WTC11 (cell line): ENCODE measurements around the gene USF2. TPM values are rescaled to one million over a fixed set of nuclear protein-coding genes. Genes with fewer than 3 reads are reported as not detected.

ENCODE experiments used
- ATAC-seq: fragments of 200-7000 bp; cut with Tn5 transposase; 2 replicates; pipeline ENCODE4 v1.10.0; 2021; ENCODE audit warnings: mild to moderate bottlenecking, moderate library complexity
- CTCF ChIA-PET: fragments of 300-600 bp; sonication (Branson Sonifier 250); formaldehyde crosslinking; loops from one replicate; lab custom pipeline; 2021; ENCODE audit warnings: antibody characterized with exemption; lab: Charles Lee
- POLR2A ChIA-PET: fragments of 350-600 bp; sonication (Branson Sonifier 250); formaldehyde crosslinking; loops from one replicate; lab custom pipeline; 2021; ENCODE audit warnings: antibody characterized with exemption; lab: Charles Lee
- DNase-seq: peaks from one replicate; pipeline ENCODE4 v3.0.0; 2021; ENCODE audit warnings: low spot score
- H3K27ac Mint-ChIP-seq: 2 replicates; pipeline ENCODE4 v1.8.0; 2021; ENCODE audit warnings: mixed read lengths
- H3K27me3 Mint-ChIP-seq: 2 replicates; pipeline ENCODE4 v1.8.0; 2021; ENCODE audit warnings: low read depth, mild to moderate bottlenecking, moderate library complexity, mixed read lengths
- H3K36me3 Mint-ChIP-seq: 2 replicates; pipeline ENCODE4 v1.8.0; 2021; ENCODE audit warnings: mixed read lengths
- H3K4me1 Mint-ChIP-seq: 2 replicates; pipeline ENCODE4 v1.8.0; 2022; ENCODE audit warnings: mixed read lengths
- H3K4me3 Mint-ChIP-seq: 2 replicates; pipeline ENCODE4 v1.8.0; 2021; ENCODE audit warnings: mild to moderate bottlenecking, moderate library complexity, mixed read lengths
- H3K9me3 Mint-ChIP-seq: 2 replicates; pipeline ENCODE4 v1.8.0; 2021; ENCODE audit warnings: mixed read lengths
- ATF2 ChIP-seq: sonication (generic); formaldehyde crosslinking; IDR thresholded peaks from 2 replicates; pipeline ENCODE4 v1.8.1; 2022; ENCODE audit warnings: low read depth, missing genetic modification reagents, borderline replicate concordance
- FOXJ3 ChIP-seq: sonication (generic); formaldehyde crosslinking; IDR thresholded peaks from 2 replicates; pipeline ENCODE4 v1.9.0; 2021; ENCODE audit warnings: missing genetic modification reagents, mild to moderate bottlenecking, borderline replicate concordance
- IRF1 ChIP-seq: sonication (generic); formaldehyde crosslinking; IDR thresholded peaks from 2 replicates; pipeline ENCODE4 v1.8.0; 2023; ENCODE audit warnings: missing genetic modification reagents
- MAX ChIP-seq: sonication (generic); formaldehyde crosslinking; IDR thresholded peaks from 2 replicates; pipeline ENCODE4 v1.8.0; 2022; ENCODE audit warnings: mild to moderate bottlenecking, missing genetic modification reagents
- OVOL2 ChIP-seq: fragments of 250-450 bp; sonication (Bioruptor Pico); IDR thresholded peaks from 2 replicates; pipeline ENCODE4 v1.9.0; 2021; ENCODE audit warnings: mild to moderate bottlenecking, borderline replicate concordance
- PRRX2 ChIP-seq: fragments of 250-450 bp; sonication (Bioruptor Pico); IDR thresholded peaks from 2 replicates; pipeline ENCODE4 v1.8.0; 2021; ENCODE audit warnings: mild to moderate bottlenecking
- RORB ChIP-seq: fragments of 250-450 bp; sonication (Bioruptor Pico); IDR thresholded peaks from 2 replicates; pipeline ENCODE4 v1.9.0; 2021; ENCODE audit warnings: mild to moderate bottlenecking
- SMAD3 ChIP-seq: sonication (generic); formaldehyde crosslinking; IDR thresholded peaks from 2 replicates; pipeline ENCODE4 v1.8.0; 2022; ENCODE audit warnings: missing genetic modification reagents, mild to moderate bottlenecking, borderline replicate concordance
- STAT6 ChIP-seq: sonication (generic); formaldehyde crosslinking; conservative IDR thresholded peaks from 2 replicates; pipeline ENCODE4 v1.8.1; 2023; ENCODE audit warnings: mild to moderate bottlenecking, low read depth, missing genetic modification reagents, moderate library complexity
- ZNF138 ChIP-seq: sonication (generic); formaldehyde crosslinking; conservative IDR thresholded peaks from 2 replicates; pipeline ENCODE4 v1.8.1; 2022; ENCODE audit warnings: mild to moderate bottlenecking, moderate library complexity, missing genetic modification reagents
- ZNF232 ChIP-seq: sonication (generic); formaldehyde crosslinking; IDR thresholded peaks from 2 replicates; pipeline ENCODE4 v1.8.0; 2022; ENCODE audit warnings: mild to moderate bottlenecking, missing genetic modification reagents
- ZNF281 ChIP-seq: sonication (generic); formaldehyde crosslinking; IDR thresholded peaks from 2 replicates; pipeline ENCODE4 v1.8.0; 2023; ENCODE audit warnings: mild to moderate bottlenecking, missing genetic modification reagents
- total RNA-seq: library from RNA; stranded (reverse); gene quantifications from 3 replicates; pipeline ENCODE4 v1.2.3, GENCODE V29; 2021
- TF ChIP-seq, protein P1 (sequence below): sonication (generic); formaldehyde crosslinking; IDR thresholded peaks from 2 replicates; pipeline ENCODE4 v1.8.1; 2023; ENCODE audit warnings: mild to moderate bottlenecking, missing genetic modification reagents, moderate library complexity
- TF ChIP-seq, protein P2 (sequence below): sonication (generic); formaldehyde crosslinking; IDR thresholded peaks from 2 replicates; pipeline ENCODE4 v1.8.0; 2022; ENCODE audit warnings: mild to moderate bottlenecking, missing genetic modification reagents
- TF ChIP-seq, protein P3 (sequence below): sonication (generic); formaldehyde crosslinking; IDR thresholded peaks from 2 replicates; pipeline ENCODE4 v1.8.1; 2022; ENCODE audit warnings: missing genetic modification reagents, borderline replicate concordance

USF2 gene
- total RNA-seq, 1 experiment from 2014 or later = 109 TPM

DNA sequence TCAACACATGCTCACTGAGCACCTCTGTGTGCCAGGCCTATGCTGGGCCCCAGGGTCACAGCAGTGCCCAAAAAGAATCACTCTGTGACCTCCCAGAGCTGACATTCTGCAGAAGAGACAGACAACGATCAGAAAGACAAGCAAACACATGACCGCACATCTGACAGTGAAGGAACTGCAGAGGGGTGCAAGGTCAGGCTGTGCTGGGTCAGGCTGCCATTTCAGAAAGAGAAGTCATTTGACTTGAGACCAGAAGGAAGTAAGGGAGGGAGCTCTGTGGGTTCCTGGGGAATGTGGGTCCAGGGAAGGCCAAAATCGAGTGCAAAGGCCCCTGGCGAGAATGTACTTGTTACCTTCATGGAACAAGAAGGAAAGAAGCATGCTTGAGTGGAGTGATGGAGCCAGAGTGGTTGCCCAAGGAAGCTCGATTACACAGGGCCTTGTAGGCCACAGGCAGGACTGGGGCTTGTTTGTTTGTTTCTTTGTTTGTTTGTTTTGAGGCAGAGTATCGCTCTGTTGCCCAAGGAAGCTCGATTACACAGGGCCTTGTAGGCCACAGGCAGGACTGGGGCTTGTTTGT lies 48.8 kb downstream of the USF2 start (continued):
- TF ChIP-seq ZNF281 (CRISPR knock-in tag) (no peak), RORB (no peak)
- TF ChIP-seq, protein P1, sequence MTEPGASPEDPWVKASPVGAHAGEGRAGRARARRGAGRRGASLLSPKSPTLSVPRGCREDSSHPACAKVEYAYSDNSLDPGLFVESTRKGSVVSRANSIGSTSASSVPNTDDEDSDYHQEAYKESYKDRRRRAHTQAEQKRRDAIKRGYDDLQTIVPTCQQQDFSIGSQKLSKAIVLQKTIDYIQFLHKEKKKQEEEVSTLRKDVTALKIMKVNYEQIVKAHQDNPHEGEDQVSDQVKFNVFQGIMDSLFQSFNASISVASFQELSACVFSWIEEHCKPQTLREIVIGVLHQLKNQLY (CRISPR knock-in tag) = no peak
- TF ChIP-seq, protein P2, sequence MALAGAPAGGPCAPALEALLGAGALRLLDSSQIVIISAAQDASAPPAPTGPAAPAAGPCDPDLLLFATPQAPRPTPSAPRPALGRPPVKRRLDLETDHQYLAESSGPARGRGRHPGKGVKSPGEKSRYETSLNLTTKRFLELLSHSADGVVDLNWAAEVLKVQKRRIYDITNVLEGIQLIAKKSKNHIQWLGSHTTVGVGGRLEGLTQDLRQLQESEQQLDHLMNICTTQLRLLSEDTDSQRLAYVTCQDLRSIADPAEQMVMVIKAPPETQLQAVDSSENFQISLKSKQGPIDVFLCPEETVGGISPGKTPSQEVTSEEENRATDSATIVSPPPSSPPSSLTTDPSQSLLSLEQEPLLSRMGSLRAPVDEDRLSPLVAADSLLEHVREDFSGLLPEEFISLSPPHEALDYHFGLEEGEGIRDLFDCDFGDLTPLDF (CRISPR knock-in tag) = no peak

DNA sequence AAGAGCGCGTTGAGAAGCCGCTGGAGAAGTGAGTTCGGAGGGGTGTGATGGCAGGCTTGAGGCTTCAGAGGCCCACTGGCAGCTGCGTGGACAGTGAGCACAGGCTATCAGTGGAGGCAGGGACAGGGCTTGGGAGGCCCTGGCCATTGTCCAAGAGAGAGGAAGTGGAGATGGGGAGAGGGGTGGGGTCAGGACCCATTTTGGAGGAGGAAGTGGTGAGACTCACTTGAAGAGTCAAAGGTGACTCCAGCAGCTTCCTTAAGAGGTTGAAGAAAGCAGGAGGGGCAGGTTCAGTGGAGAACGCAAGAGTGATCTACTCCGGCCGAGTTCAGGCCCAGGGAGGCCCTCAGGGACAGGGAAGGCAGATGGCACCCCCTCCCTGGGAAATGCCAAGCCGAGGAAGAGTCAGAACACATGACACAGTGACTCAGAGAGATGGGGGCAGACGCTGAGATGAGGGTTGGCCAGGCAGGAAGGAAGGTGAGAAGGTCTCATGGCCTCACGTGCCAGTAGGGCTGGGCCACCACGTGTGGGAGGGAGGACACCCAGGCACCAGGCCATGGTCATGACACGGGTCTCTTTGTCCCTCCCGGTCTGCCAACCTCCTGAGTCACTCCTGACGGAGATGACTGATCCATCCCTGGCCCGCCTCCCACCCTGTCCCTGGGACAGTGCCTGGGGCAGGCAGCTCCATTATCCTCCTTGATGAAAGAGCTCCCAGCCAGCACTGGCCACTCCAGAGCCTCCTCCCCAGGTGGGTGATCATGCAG lies 50.1 kb downstream of the USF2 start:
- no peaks in the 10 kb centered on the region for H3K4me1 Mint-ChIP-seq
- DNase-seq (no peak), ATAC-seq (no peak)
- no peak for TF ChIP-seq OVOL2 (CRISPR knock-in tag)
- no peak for TF ChIP-seq MAX (CRISPR knock-in tag)
- TF ChIP-seq ZNF138 = no peak
- 0 out of 2 replicates have a peak, but pooled peaks have one; percentile 30 for TF ChIP-seq SMAD3 (CRISPR knock-in tag)
- ChIA-PET CTCF (interaction anchor here (1.6 kb wide), 1 partner anchor 24 kb away, joined by 4 read pairs; no protein-coding TSS in a partner anchor), POLR2A (no interaction called here)
- H3K4me3 Mint-ChIP-seq = no peak overlapping the region
- peaks cover 8% of the 10 kb centered on the region for H3K27me3 Mint-ChIP-seq
- H3K27ac Mint-ChIP-seq = no peak overlapping the region
- H3K36me3 Mint-ChIP-seq = 0 out of 2 replicates have a peak, but pooled peaks cover 2% of the 10 kb centered on the region
- peaks cover 13% of the 10 kb centered on the region for H3K9me3 Mint-ChIP-seq

DNA sequence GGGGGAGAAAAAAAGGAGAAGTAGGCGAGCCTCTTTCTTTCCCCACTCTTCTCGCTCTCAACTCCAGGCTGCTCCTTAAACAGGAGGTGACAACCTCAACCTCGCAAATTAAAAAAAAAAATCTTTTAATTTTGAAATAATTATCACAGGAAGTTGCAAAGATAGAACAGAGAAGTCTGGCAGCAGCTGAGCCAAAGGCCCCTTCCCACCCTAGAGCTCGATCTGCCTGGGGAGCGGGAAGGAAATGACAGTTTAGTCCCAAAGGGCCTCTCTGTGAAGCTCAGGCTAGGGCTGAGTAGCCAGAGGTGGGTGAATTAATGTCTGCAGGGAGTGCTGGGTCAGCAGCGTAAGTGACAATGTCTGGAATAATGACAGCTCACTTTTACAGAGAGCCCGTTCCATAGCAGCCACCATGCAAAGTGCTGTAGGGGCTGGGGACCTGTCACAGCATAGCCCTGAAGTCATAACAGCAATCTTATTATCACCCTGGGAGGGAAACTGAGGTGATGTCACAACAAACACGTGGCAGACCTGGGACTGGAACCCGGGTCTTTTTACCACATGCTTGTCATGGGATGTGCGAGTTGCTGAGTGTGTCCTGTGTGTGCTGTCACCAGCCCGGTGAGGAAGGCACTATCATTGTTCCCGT lies 51.4 kb downstream of the USF2 start:
- H3K27me3 Mint-ChIP-seq = peaks cover 8% of the 10 kb centered on the region
- ChIA-PET CTCF (interaction anchor here (0.6 to 1.6 kb wide), 2 partner anchors 14 to 22 kb away, joined by 3 to 4 read pairs; no protein-coding TSS in a partner anchor), POLR2A (no interaction called here)
- no peak for DNase-seq
- H3K27ac Mint-ChIP-seq = no peak overlapping the region
- no peak overlapping the region for H3K4me3 Mint-ChIP-seq
- H3K4me1 Mint-ChIP-seq = no peaks in the 10 kb centered on the region
- peaks cover 13% of the 10 kb centered on the region for H3K9me3 Mint-ChIP-seq
- 0 out of 2 replicates have a peak, but pooled peaks cover 2% of the 10 kb centered on the region for H3K36me3 Mint-ChIP-seq
- ATAC-seq = no peak
- TF ChIP-seq, protein P3, sequence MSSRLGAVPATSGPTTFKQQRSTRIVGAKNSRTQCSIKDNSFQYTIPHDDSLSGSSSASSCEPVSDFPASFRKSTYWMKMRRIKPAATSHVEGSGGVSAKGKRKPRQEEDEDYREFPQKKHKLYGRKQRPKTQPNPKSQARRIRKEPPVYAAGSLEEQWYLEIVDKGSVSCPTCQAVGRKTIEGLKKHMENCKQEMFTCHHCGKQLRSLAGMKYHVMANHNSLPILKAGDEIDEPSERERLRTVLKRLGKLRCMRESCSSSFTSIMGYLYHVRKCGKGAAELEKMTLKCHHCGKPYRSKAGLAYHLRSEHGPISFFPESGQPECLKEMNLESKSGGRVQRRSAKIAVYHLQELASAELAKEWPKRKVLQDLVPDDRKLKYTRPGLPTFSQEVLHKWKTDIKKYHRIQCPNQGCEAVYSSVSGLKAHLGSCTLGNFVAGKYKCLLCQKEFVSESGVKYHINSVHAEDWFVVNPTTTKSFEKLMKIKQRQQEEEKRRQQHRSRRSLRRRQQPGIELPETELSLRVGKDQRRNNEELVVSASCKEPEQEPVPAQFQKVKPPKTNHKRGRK = no peak
- no peak for TF ChIP-seq FOXJ3 (CRISPR knock-in tag)
- no peak for TF ChIP-seq STAT6 (CRISPR knock-in tag)
- no peak for TF ChIP-seq ZNF232
- TF ChIP-seq ATF2 = no peak
- TF ChIP-seq PRRX2 = no peak
- TF ChIP-seq IRF1 (CRISPR knock-in tag) = no peak
- TF ChIP-seq, protein P1 (CRISPR knock-in tag) = no peak
